GM12801 (cell line): Measurements from ENCODE around the gene WASF2.

ENCODE experiments used
- TF ChIP-seq, protein P1 (sequence below): IDR thresholded peaks from one replicate; pipeline ENCODE4 v1.5.1; 2011; ENCODE audit warnings: control low read depth; ENCODE audit not compliant: insufficient read length; ENCODE audit errors: extremely low read depth

Gene WASF2

DNA sequence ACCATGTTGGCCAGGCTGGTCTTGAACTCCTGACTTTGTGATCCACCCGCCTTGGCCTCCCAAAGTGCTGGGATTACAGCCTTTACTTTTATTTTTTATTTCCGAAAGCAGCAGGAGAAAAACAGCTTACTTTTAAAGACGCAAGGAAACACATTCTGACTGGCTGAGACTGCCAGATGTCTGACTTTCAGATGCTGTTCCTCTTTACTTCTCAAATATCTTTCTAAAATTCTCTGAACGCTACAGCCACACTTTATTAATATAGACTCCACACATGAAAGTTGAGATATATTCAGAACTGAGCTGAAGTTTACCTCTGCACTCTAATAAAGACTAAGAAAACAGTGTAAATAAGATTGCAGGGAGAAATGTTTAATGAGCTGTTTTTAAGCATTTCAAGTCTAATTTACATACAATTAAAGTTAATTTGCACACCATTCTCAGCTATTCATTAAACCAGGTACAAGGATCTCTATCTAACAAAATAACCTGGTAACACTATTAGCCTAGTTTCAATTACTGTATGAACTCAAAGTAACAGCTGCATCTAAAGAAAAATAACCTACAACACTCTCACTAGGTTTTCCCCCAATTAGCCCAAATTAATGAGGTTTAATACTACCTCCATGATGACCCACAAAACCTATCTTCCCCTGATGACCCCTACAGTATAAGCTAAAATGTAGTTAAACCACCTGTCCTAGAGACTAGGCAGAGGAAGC is 24.9 kb downstream of the WASF2 start:
- TF ChIP-seq, protein P1, sequence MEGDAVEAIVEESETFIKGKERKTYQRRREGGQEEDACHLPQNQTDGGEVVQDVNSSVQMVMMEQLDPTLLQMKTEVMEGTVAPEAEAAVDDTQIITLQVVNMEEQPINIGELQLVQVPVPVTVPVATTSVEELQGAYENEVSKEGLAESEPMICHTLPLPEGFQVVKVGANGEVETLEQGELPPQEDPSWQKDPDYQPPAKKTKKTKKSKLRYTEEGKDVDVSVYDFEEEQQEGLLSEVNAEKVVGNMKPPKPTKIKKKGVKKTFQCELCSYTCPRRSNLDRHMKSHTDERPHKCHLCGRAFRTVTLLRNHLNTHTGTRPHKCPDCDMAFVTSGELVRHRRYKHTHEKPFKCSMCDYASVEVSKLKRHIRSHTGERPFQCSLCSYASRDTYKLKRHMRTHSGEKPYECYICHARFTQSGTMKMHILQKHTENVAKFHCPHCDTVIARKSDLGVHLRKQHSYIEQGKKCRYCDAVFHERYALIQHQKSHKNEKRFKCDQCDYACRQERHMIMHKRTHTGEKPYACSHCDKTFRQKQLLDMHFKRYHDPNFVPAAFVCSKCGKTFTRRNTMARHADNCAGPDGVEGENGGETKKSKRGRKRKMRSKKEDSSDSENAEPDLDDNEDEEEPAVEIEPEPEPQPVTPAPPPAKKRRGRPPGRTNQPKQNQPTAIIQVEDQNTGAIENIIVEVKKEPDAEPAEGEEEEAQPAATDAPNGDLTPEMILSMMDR = no peak

DNA sequence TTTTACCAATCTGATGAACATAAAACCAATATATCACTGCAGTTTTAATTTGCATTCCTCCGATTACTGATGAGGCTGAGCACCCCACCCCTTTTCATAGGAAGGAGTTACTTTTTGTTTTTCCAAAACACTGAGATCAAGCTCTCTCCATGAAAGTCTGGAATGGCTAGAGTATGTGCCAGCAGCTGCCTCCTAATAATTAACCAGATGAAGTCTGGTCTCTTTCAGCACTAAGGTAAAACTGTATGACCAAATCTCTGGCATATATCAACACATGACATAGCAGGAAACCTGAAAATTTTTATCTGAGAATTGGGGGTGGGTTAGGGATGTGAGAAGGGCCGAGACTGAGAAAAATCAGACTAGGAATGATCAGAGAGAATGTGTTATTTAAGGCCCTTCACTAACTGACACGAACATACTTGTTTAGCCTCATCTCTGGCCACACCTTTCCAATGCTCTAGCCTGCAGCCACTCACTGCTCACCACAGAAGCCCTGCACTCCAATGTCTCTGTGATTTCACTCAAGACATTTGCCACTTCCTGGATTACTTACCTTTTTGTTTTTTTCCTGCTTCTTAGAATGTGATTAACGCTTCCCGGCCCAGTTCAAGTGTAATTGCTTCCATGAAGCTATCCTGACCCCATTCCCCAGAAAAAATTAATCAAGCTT is 34.7 kb downstream of the WASF2 start:
- TF ChIP-seq, protein P1 = no peak

DNA sequence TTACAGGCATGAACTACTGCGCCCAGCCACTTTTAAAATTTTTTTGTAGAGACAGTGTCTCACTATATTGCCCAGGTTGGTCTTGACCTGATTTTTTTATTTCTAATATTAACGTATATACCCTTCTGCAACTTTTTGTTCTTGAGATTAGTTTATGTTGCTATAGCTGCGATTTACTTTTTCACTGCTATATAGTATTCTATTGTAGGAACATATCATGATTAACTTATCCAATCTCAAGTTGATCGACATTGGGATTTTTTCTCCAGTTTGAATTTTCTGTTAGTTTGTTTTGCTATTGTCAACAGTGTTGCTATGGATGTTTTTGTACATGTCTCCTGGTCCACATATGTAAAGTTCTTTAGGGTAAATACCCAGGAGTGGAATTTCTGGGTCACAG is 35.4 kb downstream of the WASF2 start:
- TF ChIP-seq, protein P1 = no peak

DNA sequence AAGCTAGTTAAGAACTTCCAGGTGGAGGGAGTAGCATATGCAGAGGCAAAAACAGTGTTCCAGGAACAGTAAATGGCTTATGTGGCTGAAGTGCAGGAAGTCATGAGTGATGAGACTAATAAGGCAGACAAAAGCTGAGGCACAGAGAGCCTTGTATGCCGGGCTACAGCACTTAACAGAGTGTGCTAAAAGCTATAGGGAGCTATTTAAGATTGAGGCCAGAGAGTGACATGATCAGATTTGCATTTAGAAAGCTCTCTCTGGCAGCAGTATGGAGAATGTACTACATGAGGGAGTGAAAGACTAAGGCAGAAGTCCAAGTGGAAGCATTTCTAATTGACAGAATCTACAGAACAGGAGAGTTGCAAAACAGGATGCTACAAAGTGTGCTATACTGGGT is 38.6 kb downstream of the WASF2 start:
- TF ChIP-seq, protein P1 = no peak

DNA sequence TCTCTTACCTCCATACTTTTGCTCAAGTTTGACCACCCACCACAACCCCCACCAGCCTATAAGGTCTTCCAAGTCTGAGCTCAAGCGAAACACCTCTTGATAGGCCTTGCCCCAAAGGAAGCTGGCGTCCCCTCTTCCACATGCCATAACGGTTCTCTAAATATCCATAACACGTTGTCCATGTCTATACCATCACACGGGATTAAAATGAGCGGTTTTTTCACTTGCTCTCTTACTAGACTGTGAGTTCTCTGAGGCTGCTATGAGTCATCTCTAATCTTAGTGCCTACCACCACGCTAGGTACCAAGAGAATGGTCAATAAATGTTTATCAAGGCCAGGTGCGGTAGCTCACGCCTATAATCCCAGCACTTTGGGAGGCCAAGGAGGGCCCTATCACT is 41.0 kb downstream of the WASF2 start:
- TF ChIP-seq, protein P1 = no peak

DNA sequence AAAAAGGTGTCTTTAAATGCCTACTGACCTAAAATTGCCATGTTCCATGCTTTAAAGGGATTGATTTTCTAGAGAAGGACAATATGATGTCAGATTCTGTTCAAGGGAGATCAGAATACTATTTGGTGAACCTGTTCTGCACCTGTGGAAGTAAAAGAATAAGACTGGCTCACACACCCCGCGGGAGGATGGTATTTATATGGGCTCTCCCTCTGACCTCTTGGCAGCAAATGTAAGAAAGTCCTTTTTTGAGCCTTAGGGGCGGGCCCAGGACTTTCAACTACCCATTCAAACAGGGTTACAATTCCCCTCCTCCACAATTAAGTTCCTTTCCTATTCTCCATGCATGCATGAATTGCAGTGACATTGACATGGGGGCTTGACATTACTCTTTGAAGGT is 42.1 kb downstream of the WASF2 start:
- TF ChIP-seq, protein P1 = no peak

DNA sequence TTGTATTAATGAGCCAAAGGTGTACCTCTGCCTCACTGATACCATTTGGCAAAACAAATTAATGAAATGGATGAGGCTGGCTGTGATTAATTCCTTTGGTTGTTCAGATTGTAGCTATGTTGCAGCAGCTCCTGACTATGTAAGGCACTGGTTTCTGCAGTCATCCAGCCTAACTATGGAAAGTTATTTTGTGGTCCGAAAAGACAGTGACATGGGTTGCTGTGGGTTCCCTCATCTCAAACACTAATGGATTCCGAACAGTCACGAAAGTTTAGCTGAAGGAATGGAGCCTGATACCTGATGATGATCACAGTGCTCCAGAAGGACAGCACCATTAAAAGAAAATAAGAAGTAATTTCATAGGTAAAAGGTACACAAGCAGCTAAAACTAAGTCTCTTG is 42.6 kb downstream of the WASF2 start:
- TF ChIP-seq, protein P1 = no peak
